SU-DHL-6 (cell line): Measurements from ENCODE around the gene PEX5.

Experiments
- H2AFZ ChIP-seq: fragments of 200-600 bp; sonication (generic); 2 replicates; pipeline ENCODE4 v1.6.1; 2014; ENCODE audit warnings: low read depth, mild to moderate bottlenecking, moderate library complexity, mixed read lengths, antibody characterized with exemption, low read length; ENCODE audit not compliant: severe bottlenecking
- H3F3A ChIP-seq: fragments of 200-600 bp; shearing (Covaris generic); 2 replicates; pipeline ENCODE4 v1.6.0; 2016; ENCODE audit warnings: antibody characterized with exemption, mild to moderate bottlenecking; ENCODE audit not compliant: insufficient read depth
- H3K27ac ChIP-seq: fragments of 200-600 bp; sonication (generic); 2 replicates; pipeline ENCODE4 v1.5.1; 2016; ENCODE audit warnings: low read depth, mild to moderate bottlenecking, low read length, moderate library complexity, mixed read lengths
- H3K27me3 ChIP-seq: fragments of 200-600 bp; sonication (generic), shearing (Covaris generic); 2 replicates; pipeline ENCODE4 v1.6.0; 2014; ENCODE audit warnings: mild to moderate bottlenecking, low read length
- H3K36me3 ChIP-seq: fragments of 200-600 bp; sonication (generic); 2 replicates; pipeline ENCODE4 v1.6.1; 2014; ENCODE audit warnings: mild to moderate bottlenecking, low read length, mixed read lengths
- H3K4me2 ChIP-seq: fragments of 300-600, 200-600 bp; shearing (Covaris generic), sonication (generic); 2 replicates; pipeline ENCODE4 v1.6.0; 2014; ENCODE audit warnings: low read length, low read depth, mild to moderate bottlenecking; ENCODE audit not compliant: poor library complexity, severe bottlenecking
- H3K4me3 ChIP-seq: fragments of 200-600 bp; sonication (generic); 2 replicates; pipeline ENCODE4 v1.5.1; 2014; ENCODE audit warnings: antibody characterized with exemption, low read length, mild to moderate bottlenecking, mixed read lengths; ENCODE audit not compliant: insufficient read depth, poor library complexity, severe bottlenecking
- H3K79me2 ChIP-seq: fragments of 200-600 bp; sonication (generic); 2 replicates; pipeline ENCODE4 v1.6.1; 2014; ENCODE audit warnings: mild to moderate bottlenecking, low read length, moderate library complexity; ENCODE audit not compliant: insufficient read depth
- H3K9ac ChIP-seq: fragments of 200-600 bp; sonication (generic); 2 replicates; pipeline ENCODE4 v1.7.0; 2014; ENCODE audit warnings: mild to moderate bottlenecking, low read length
- H3K9me2 ChIP-seq: fragments of 200-600 bp; sonication (generic); replicated peaks from 2 replicates; pipeline ENCODE4 v1.6.1; 2014; ENCODE audit warnings: low read length; ENCODE audit not compliant: insufficient read depth
- H3K9me3 ChIP-seq: fragments of 200-600 bp; sonication (generic); 2 replicates; pipeline ENCODE4 v1.6.1; 2014; ENCODE audit warnings: low read length, mixed read lengths; ENCODE audit not compliant: insufficient read depth
- H4K20me1 ChIP-seq: fragments of 200-600 bp; sonication (generic); 2 replicates; pipeline ENCODE4 v1.6.1; 2014; ENCODE audit warnings: low read depth, mild to moderate bottlenecking, antibody characterized with exemption, low read length, moderate library complexity, mixed read lengths
- EZH2phosphoT487 ChIP-seq: fragments of 200-600 bp; sonication (generic), shearing (Covaris generic); conservative IDR thresholded peaks from 2 replicates; pipeline ENCODE4 v1.6.1; 2018; ENCODE audit warnings: mild to moderate bottlenecking, antibody characterized with exemption, low read length, moderate library complexity, mixed read lengths
- TF ChIP-seq, protein P1 (sequence below): fragments of 200-600 bp; sonication (generic); IDR thresholded peaks from one replicate; pipeline ENCODE4 v1.5.1; 2017; ENCODE audit warnings: antibody characterized with exemption, mild to moderate bottlenecking, low read length, moderate library complexity; ENCODE audit not compliant: insufficient read depth, poor library complexity, severe bottlenecking

The PEX5 gene

DNA sequence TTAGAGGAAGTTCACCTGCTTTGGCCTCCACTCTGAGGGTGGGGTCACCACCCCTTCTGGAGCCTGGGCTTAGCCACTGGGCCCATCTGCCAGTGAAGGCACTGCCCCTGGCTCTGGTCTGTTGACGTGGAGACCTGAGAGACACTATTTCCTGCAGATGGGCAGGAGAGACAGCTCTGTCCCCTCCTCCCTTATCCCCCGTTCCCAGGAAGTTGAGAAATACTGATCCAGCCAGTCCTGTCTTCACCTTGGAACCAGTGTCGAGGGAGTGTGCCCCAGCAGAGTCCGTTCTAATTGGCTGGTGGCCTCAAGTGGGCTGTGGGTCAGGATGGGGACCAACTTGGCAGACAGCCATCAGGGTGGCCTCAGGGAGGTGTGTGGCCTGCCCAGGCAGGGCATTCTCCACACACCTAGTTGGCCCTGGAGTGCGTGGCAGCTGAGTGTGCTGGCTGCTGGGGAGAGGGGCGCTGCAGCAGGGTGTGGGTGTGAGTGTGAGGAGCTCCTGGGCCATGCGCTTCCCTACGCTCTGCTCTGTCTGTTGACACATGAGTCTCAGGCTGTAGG lies 33.9 kb upstream of the PEX5 start:
- Histone ChIP-seq H3K27me3 (no peaks in the 10 kb centered on the region), H3K9ac (no peak overlapping the region), H3K79me2 (no peaks in the 10 kb centered on the region), H4K20me1 (no peaks in the 10 kb centered on the region), H3K36me3 (no peaks in the 10 kb centered on the region), H3F3A (no peaks in the 10 kb centered on the region), H3K4me3 (no peak overlapping the region), H2AFZ (no peak overlapping the region), H3K27ac (no peak overlapping the region), H3K9me3 (no peaks in the 10 kb centered on the region), H3K4me2 (no peak overlapping the region), H3K9me2 (no peaks in the 10 kb centered on the region)
- TF ChIP-seq, protein P1, sequence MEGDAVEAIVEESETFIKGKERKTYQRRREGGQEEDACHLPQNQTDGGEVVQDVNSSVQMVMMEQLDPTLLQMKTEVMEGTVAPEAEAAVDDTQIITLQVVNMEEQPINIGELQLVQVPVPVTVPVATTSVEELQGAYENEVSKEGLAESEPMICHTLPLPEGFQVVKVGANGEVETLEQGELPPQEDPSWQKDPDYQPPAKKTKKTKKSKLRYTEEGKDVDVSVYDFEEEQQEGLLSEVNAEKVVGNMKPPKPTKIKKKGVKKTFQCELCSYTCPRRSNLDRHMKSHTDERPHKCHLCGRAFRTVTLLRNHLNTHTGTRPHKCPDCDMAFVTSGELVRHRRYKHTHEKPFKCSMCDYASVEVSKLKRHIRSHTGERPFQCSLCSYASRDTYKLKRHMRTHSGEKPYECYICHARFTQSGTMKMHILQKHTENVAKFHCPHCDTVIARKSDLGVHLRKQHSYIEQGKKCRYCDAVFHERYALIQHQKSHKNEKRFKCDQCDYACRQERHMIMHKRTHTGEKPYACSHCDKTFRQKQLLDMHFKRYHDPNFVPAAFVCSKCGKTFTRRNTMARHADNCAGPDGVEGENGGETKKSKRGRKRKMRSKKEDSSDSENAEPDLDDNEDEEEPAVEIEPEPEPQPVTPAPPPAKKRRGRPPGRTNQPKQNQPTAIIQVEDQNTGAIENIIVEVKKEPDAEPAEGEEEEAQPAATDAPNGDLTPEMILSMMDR = no peak
- no peak for TF ChIP-seq EZH2phosphoT487

DNA sequence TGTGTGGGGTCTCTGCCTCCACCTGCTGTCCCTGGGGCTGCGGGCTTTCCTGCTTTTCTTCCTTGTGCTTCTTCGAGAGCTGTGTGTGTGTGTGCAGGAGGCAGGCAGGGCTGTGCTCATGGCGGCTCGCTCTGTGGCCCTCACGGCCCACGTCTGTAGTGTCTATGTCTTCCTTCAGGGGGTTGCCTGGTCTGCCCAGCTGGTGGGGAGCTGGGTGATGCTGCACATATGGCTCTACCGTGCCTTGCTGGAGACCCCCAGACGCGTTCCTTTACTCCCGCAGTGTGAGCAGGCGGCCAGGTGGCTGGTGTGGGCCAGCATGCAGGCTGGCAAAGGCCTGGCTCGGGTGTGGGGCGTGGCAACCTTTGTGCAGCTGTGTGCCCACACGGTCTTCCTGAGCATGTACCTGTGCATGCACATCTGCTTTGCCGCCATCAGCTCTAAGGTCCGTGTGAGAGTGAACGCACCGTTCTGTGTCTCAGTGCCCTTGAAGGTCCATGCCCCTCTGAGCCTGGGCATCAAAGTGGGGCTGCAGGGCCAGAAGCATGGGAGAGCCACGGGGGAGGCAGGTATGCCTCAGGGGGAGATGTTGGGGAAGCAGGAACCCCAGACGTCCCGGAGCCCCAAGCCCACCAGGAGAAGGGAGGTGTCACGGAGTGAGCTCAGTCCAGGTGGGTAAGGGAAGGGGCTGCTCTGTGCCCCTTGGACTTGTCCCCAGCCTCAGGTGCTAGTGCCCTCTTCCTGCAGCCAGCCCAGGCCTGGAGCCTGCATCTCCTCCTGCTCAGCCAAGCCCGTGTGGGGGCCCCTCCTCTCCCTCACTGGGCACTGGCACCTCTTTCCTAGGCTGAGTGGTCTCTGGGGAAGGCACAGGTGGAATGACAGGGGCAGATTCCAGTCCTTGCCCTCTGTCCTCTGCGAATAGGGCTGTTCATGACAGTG lies 33.0 kb upstream of the PEX5 start:
- no peak overlapping the region for H3K27ac ChIP-seq
- H3K4me2 ChIP-seq = no peak overlapping the region
- no peaks in the 10 kb centered on the region for H3K9me3 ChIP-seq
- H3K9ac ChIP-seq = no peak overlapping the region
- H3K27me3 ChIP-seq = no peaks in the 10 kb centered on the region
- H3K79me2 ChIP-seq = no peaks in the 10 kb centered on the region
- H2AFZ ChIP-seq = no peak overlapping the region
- no peaks in the 10 kb centered on the region for H3K36me3 ChIP-seq
- no peaks in the 10 kb centered on the region for H3F3A ChIP-seq
- TF ChIP-seq, protein P1 = no peak
- TF ChIP-seq EZH2phosphoT487 = no peak
- H4K20me1 ChIP-seq = no peaks in the 10 kb centered on the region
- no peak overlapping the region for H3K4me3 ChIP-seq
- H3K9me2 ChIP-seq = no peaks in the 10 kb centered on the region

DNA sequence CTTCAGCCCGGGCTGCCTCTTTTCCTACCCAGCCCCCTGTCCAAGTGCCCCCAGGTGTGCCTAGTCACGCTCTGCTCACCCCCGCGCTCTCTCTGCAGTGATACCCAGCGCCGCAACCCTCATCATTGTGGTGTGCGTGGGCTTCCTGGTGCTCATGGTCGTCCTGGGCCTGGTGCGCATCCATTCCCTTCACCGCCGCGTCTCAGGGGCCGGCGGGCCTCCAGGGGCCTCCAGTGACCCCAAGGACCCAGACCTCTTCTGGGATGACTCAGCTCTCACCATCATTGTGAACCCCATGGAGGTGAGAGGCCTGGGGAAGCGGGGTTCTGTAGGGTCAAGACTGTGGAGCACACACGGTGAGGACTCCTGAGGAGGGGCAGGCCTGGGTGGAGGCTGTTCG lies 32.1 kb upstream of the PEX5 start:
- H3K36me3 ChIP-seq = no peaks in the 10 kb centered on the region
- H3K4me2 ChIP-seq = no peak overlapping the region
- H3K27me3 ChIP-seq = no peaks in the 10 kb centered on the region
- H3K27ac ChIP-seq = no peak overlapping the region
- no peaks in the 10 kb centered on the region for H3F3A ChIP-seq
- H3K9ac ChIP-seq = no peak overlapping the region
- H3K9me2 ChIP-seq = no peaks in the 10 kb centered on the region
- H3K79me2 ChIP-seq = no peaks in the 10 kb centered on the region
- no peaks in the 10 kb centered on the region for H4K20me1 ChIP-seq
- TF ChIP-seq EZH2phosphoT487 = no peak
- TF ChIP-seq, protein P1 = no peak
- H3K4me3 ChIP-seq = no peak overlapping the region
- H3K9me3 ChIP-seq = no peaks in the 10 kb centered on the region
- no peak overlapping the region for H2AFZ ChIP-seq
